PC-9 (cell line): ENCODE data around the gene TBC1D22A. TPM values are rescaled to one million over a fixed set of nuclear protein-coding genes. Genes with fewer than 3 reads are reported as not detected.

Source experiments
- BruUV-seq: library from RNA; stranded (reverse); fragments of 400-500 nt; replicated peaks from 2 replicates; lab custom pipeline; 2021; lab: Mats Ljungman, UMichigan
- CTCF ChIA-PET: fragments of 300-600 bp; sonication (Branson Sonifier 250); formaldehyde crosslinking; loops from one replicate; lab custom pipeline; 2022; ENCODE audit warnings: antibody characterized with exemption; lab: Charles Lee
- POLR2A ChIA-PET: fragments of 300-600 bp; sonication (Branson Sonifier 250); formaldehyde crosslinking; loops from one replicate; lab custom pipeline; 2022; ENCODE audit warnings: antibody characterized with exemption; ENCODE audit not compliant: unreplicated experiment; lab: Charles Lee
- DNase-seq, 2 experiments: peaks; one replicate each; pipeline versions ENCODE4 v3.0.0 to v3.0.0-alpha.2; 2015 to 2022; ENCODE audit warnings: mixed read lengths in 1 of 2
- H2AFZ ChIP-seq: fragments of 200-600 bp; sonication (generic); 2 replicates; pipeline ENCODE4 v1.8.1; 2017; ENCODE audit warnings: antibody characterized with exemption
- H3F3A ChIP-seq: fragments of 200-600 bp; sonication (generic); 2 replicates; pipeline ENCODE4 v1.8.1; 2017; ENCODE audit warnings: antibody characterized with exemption, mild to moderate bottlenecking, low read depth; ENCODE audit not compliant: insufficient read depth
- H3K27ac ChIP-seq: fragments of 200-600 bp; sonication (generic); 2 replicates; pipeline ENCODE4 v1.6.1; 2016; ENCODE audit warnings: mixed run types
- H3K27me3 ChIP-seq: fragments of 200-600 bp; sonication (generic); 2 replicates; pipeline ENCODE4 v1.6.1; 2016; ENCODE audit warnings: low read depth, mixed run types; ENCODE audit not compliant: insufficient read depth
- H3K36me3 ChIP-seq: fragments of 200-600 bp; sonication (generic); 2 replicates; pipeline ENCODE4 v1.6.1; 2016; ENCODE audit warnings: low read depth, mixed run types
- H3K4me1 ChIP-seq: fragments of 200-600 bp; sonication (generic); replicated peaks from 2 replicates; pipeline ENCODE4 v1.6.1; 2016; ENCODE audit warnings: mixed run types; ENCODE audit not compliant: insufficient read depth
- H3K4me2 ChIP-seq: fragments of 200-600 bp; sonication (generic); 2 replicates; pipeline ENCODE4 v1.6.1; 2017; ENCODE audit warnings: mixed run types
- H3K4me3 ChIP-seq: fragments of 200-600 bp; sonication (generic); 2 replicates; pipeline ENCODE4 v1.6.1; 2016; ENCODE audit warnings: mixed run types
- H3K79me2 ChIP-seq: fragments of 200-600 bp; sonication (generic); 2 replicates; pipeline ENCODE4 v1.6.1; 2017; ENCODE audit warnings: low read depth, mixed run types
- H3K9me2 ChIP-seq: fragments of 200-600 bp; sonication (generic); 2 replicates; pipeline ENCODE4 v1.8.1; 2017; ENCODE audit warnings: mild to moderate bottlenecking; ENCODE audit not compliant: insufficient read depth
- H3K9me3 ChIP-seq: fragments of 200-600 bp; sonication (generic); 2 replicates; pipeline ENCODE4 v1.8.1; 2016; ENCODE audit warnings: low read depth; ENCODE audit not compliant: insufficient read depth
- H4K20me1 ChIP-seq: fragments of 200-600 bp; sonication (generic); 2 replicates; pipeline ENCODE4 v1.8.1; 2017; ENCODE audit not compliant: insufficient read depth
- CTCF ChIP-seq: fragments of 200-600 bp; sonication (generic); conservative IDR thresholded peaks from 2 replicates; pipeline ENCODE4 v1.6.1; 2017; ENCODE audit warnings: mixed run types, antibody characterized with exemption, mild to moderate bottlenecking, moderate library complexity
- EZH2 ChIP-seq: fragments of 200-600 bp; sonication (generic); IDR thresholded peaks from 2 replicates; pipeline ENCODE4 v1.8.0; 2017; ENCODE audit warnings: antibody characterized with exemption, low read depth
- intact Hi-C: fragments of 100-400 bp; cut with micrococcal nuclease; formaldehyde crosslinking; loops from one replicate; pipeline ENCODE4 v1.10.0; 2022; ENCODE audit not compliant: unreplicated experiment
- total RNA-seq: library from RNA; stranded (reverse); gene quantifications from 2 replicates; pipeline ENCODE4 v1.2.3, GENCODE V29; 2021

Gene TBC1D22A
- total RNA-seq, 1 experiment from 2014 or later = 40.3 TPM

GRCh38 chr22:46967445-46968358 lies 205.3 kb downstream of the TBC1D22A start:
- Histone ChIP-seq H3K27me3 (no peaks in the 10 kb centered on the region), H2AFZ (no peak overlapping the region), H3K9me2 (no peaks in the 10 kb centered on the region), H3K4me1 (no peaks in the 10 kb centered on the region), H3K36me3 (no peaks in the 10 kb centered on the region), H3K4me3 (no peak overlapping the region), H3K9me3 (no peaks in the 10 kb centered on the region), H4K20me1 (peaks cover 37% of the 10 kb centered on the region), H3K4me2 (no peak overlapping the region), H3K79me2 (no peaks in the 10 kb centered on the region), H3F3A (no peaks in the 10 kb centered on the region), H3K27ac (no peak overlapping the region)
- ChIA-PET CTCF (interaction anchor here (0.7 kb wide), 1 partner anchor 12 kb away, joined by 3 read pairs; no protein-coding TSS in a partner anchor), POLR2A (no interaction called here)
- BruUV-seq = no TSS peak
- intact Hi-C loops = no loop called here
- DNase-seq = no peak
- TF ChIP-seq EZH2 (no peak), CTCF (no peak)

DNA sequence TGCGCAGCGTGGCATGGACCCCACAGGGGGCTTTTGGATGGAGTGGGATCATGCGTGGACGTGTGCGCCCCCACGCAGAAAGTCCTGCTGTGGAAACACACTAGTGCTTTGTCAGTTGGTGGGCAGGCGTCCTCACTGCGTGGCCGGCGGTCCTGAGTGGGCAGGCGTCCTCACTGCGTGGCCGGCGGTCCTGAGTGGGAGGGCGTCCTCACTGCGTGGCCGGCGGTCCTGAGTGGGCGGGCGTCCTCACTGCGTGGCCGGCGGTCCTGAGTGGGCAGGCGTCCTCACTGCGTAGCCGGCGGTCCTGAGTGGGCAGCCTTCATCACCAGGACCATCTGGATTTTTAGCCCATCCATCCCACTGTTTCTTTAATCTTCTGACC lies 205.9 kb downstream of the TBC1D22A start:
- no TSS peak for BruUV-seq
- intact Hi-C loops = no loop called here

DNA sequence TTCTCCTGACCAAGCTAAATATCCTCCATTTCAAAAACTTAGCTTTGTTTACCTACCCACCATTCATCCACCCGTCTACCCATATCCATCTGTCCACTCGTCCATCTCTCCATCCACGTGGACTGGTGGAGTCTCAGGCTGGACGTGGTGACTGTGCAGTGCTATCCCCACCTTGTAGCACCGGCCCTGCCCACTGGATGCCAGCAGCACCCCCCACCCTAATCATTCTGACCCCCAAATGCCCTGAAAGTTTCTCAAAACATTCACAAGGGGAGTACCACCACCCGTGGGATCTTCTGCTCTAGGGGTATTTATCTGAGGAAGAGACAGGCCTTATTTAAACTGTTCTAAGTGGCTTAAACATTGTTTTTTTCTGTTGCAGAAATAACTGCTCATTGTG lies 206.4 kb downstream of the TBC1D22A start:
- H3K27ac ChIP-seq = no peak overlapping the region
- no peak overlapping the region for H3K4me2 ChIP-seq
- no peaks in the 10 kb centered on the region for H3K9me3 ChIP-seq
- H4K20me1 ChIP-seq = peaks cover 40% of the 10 kb centered on the region
- no peaks in the 10 kb centered on the region for H3K79me2 ChIP-seq
- H3K9me2 ChIP-seq = no peaks in the 10 kb centered on the region
- no TSS peak for BruUV-seq
- H2AFZ ChIP-seq = no peak overlapping the region
- intact Hi-C loops = no loop called here
- no peak for TF ChIP-seq CTCF
- TF ChIP-seq EZH2 = no peak
- no peaks in the 10 kb centered on the region for H3K4me1 ChIP-seq
- no peaks in the 10 kb centered on the region for H3K27me3 ChIP-seq
- H3K4me3 ChIP-seq = no peak overlapping the region
- DNase-seq = no peak
- no peaks in the 10 kb centered on the region for H3F3A ChIP-seq
- CTCF ChIA-PET = no interaction called here
- H3K36me3 ChIP-seq = no peaks in the 10 kb centered on the region
- POLR2A ChIA-PET = no interaction called here

More for the DNA sequence above, 205.9 kb downstream of the TBC1D22A start:
- ChIA-PET POLR2A (no interaction called here), CTCF (interaction anchor here (0.7 kb wide), 1 partner anchor 11 kb away, joined by 3 read pairs; no protein-coding TSS in a partner anchor)
- Histone ChIP-seq H3F3A (no peaks in the 10 kb centered on the region), H3K9me2 (no peaks in the 10 kb centered on the region), H2AFZ (no peak overlapping the region), H4K20me1 (peaks cover 39% of the 10 kb centered on the region), H3K9me3 (no peaks in the 10 kb centered on the region), H3K27me3 (no peaks in the 10 kb centered on the region), H3K27ac (no peak overlapping the region), H3K4me1 (no peaks in the 10 kb centered on the region), H3K36me3 (no peaks in the 10 kb centered on the region), H3K4me3 (no peak overlapping the region), H3K79me2 (no peaks in the 10 kb centered on the region), H3K4me2 (no peak overlapping the region)
- no peak for DNase-seq
- TF ChIP-seq CTCF (no peak), EZH2 (no peak)
